ENCODE results near the gene ZNF99.
"Not testable (repeated sequence)": the region's sequence is repeated elsewhere in the genome, so short reads cannot be mapped to it uniquely, and the experiment has no call there.

ZNF99 gene

GRCh38 chr19:22807061-22807835, 23.3 kb upstream of the ZNF99 start:
- H2BK5ac ChIP-seq (ENCODE audit: low read depth, low read length, poor library complexity, severe bottlenecking): no peak overlapping the region
- no peak overlapping the region for H3K4me2 ChIP-seq (ENCODE audit: low read length, poor library complexity, severe bottlenecking)
- H2AK5ac ChIP-seq (ENCODE audit: low read length, severe bottlenecking): no peak overlapping the region
- no peak overlapping the region for H3K18ac ChIP-seq (ENCODE audit: low read depth in 1 of 2, low read length in 2 of 2)
- H2AFZ ChIP-seq (ENCODE audit: low read depth, low read length): no peak overlapping the region
- H4K8ac ChIP-seq (ENCODE audit: low read length): no peak overlapping the region
- no peak overlapping the region for H3K4ac ChIP-seq (ENCODE audit: low read depth in 1 of 2, low read length in 2 of 2)
- no peaks in the 10 kb centered on the region for H3K4me1 ChIP-seq (ENCODE audit: control insufficient read depth, insufficient read depth, low read depth, low read length)
- H2BK120ac ChIP-seq (ENCODE audit: low read depth, low read length): no peak overlapping the region
- no peaks in the 10 kb centered on the region for H3K79me1 ChIP-seq (replicated peaks; ENCODE audit: low read length, poor library complexity, severe bottlenecking)
- no peak overlapping the region for H3K23ac ChIP-seq (ENCODE audit: low read length in 2 of 2)
- H4K91ac ChIP-seq (ENCODE audit: low read length): no peak overlapping the region
- H2BK15ac ChIP-seq (ENCODE audit: low read depth, poor library complexity, severe bottlenecking): no peak overlapping the region
- no peaks in the 10 kb centered on the region for H3K27me3 ChIP-seq (ENCODE audit: control insufficient read depth in 1 of 2, insufficient read depth in 1 of 2, low read length in 2 of 2)
- no peak overlapping the region for H3K14ac ChIP-seq (ENCODE audit: low read length in 2 of 2)
- WGBS: 91% methylated on average over 69 of the region's 72 CpGs
- no peak for DNase-seq
- H3K9me3 ChIP-seq (ENCODE audit: control insufficient read depth, low read length): peaks cover 47% of the 10 kb centered on the region
- H3K4me3 ChIP-seq (ENCODE audit: insufficient read depth in 1 of 2, low read depth in 1 of 2, low read length in 2 of 2): no peak overlapping the region
- no peaks in the 10 kb centered on the region for H3K36me3 ChIP-seq (ENCODE audit: control insufficient read depth in 1 of 2, insufficient read depth in 2 of 2, low read depth in 1 of 2, low read length in 2 of 2)
- no peak overlapping the region for H3K9ac ChIP-seq (ENCODE audit: low read length)
- no peak overlapping the region for H3K27ac ChIP-seq (ENCODE audit: low read length, poor library complexity, severe bottlenecking)
- no peak overlapping the region for H2BK12ac ChIP-seq (ENCODE audit: low read length in 2 of 2)

- Histone ChIP-seq H3K9me3 (ENCODE audit: control insufficient read depth, low read length) (peaks cover 48% of the 10 kb centered on the region), H4K91ac (ENCODE audit: low read length) (no peak overlapping the region), H3K4me1 (ENCODE audit: control insufficient read depth, insufficient read depth, low read depth, low read length) (no peaks in the 10 kb centered on the region), H2BK120ac (ENCODE audit: low read depth, low read length) (no peak overlapping the region), H4K8ac (ENCODE audit: low read length) (no peak overlapping the region), H3K14ac (ENCODE audit: low read length in 2 of 2) (no peak overlapping the region), H2AFZ (ENCODE audit: low read depth, low read length) (no peak overlapping the region), H2BK15ac (ENCODE audit: low read depth, poor library complexity, severe bottlenecking) (no peak overlapping the region), H3K27me3 (ENCODE audit: control insufficient read depth in 1 of 2, insufficient read depth in 1 of 2, low read length in 2 of 2) (no peaks in the 10 kb centered on the region), H3K79me1 (replicated peaks; ENCODE audit: low read length, poor library complexity, severe bottlenecking) (no peaks in the 10 kb centered on the region), H2BK5ac (ENCODE audit: low read depth, low read length, poor library complexity, severe bottlenecking) (no peak overlapping the region), H2AK5ac (ENCODE audit: low read length, severe bottlenecking) (no peak overlapping the region), H3K27ac (ENCODE audit: low read length, poor library complexity, severe bottlenecking) (no peak overlapping the region), H3K23ac (ENCODE audit: low read length in 2 of 2) (no peak overlapping the region), H3K4me3 (ENCODE audit: insufficient read depth in 1 of 2, low read depth in 1 of 2, low read length in 2 of 2) (no peak overlapping the region), H3K18ac (ENCODE audit: low read depth in 1 of 2, low read length in 2 of 2) (no peak overlapping the region), H3K4ac (ENCODE audit: low read depth in 1 of 2, low read length in 2 of 2) (no peak overlapping the region), H2BK12ac (ENCODE audit: low read length in 2 of 2) (no peak overlapping the region), H3K4me2 (ENCODE audit: low read length, poor library complexity, severe bottlenecking) (no peak overlapping the region), H3K36me3 (ENCODE audit: control insufficient read depth in 1 of 2, insufficient read depth in 2 of 2, low read depth in 1 of 2, low read length in 2 of 2) (no peaks in the 10 kb centered on the region), H3K9ac (ENCODE audit: low read length) (no peak overlapping the region)
- 83% methylated on average over 11 of the region's 11 CpGs for WGBS
- no peak for DNase-seq
Measured at GRCh38 chr19:22806418-22806817, 22.5 kb upstream of the ZNF99 start.

GRCh38 chr19:22797040-22797439, 13.1 kb upstream of the ZNF99 start:
- H3K9ac ChIP-seq (ENCODE audit: low read length): no peak overlapping the region
- H2AK5ac ChIP-seq (ENCODE audit: low read length, severe bottlenecking): no peak overlapping the region
- no peak overlapping the region for H2BK12ac ChIP-seq (ENCODE audit: low read length in 2 of 2)
- H3K9me3 ChIP-seq (ENCODE audit: control insufficient read depth, low read length): peaks cover 53% of the 10 kb centered on the region
- H3K79me1 ChIP-seq (replicated peaks; ENCODE audit: low read length, poor library complexity, severe bottlenecking): no peaks in the 10 kb centered on the region
- no peak overlapping the region for H4K8ac ChIP-seq (ENCODE audit: low read length)
- no peak overlapping the region for H2BK5ac ChIP-seq (ENCODE audit: low read depth, low read length, poor library complexity, severe bottlenecking)
- H3K27ac ChIP-seq (ENCODE audit: low read length, poor library complexity, severe bottlenecking): no peak overlapping the region
- H3K4me1 ChIP-seq (ENCODE audit: control insufficient read depth, insufficient read depth, low read depth, low read length): no peaks in the 10 kb centered on the region
- H3K36me3 ChIP-seq (ENCODE audit: control insufficient read depth in 1 of 2, insufficient read depth in 2 of 2, low read depth in 1 of 2, low read length in 2 of 2): no peaks in the 10 kb centered on the region
- no peak overlapping the region for H3K4ac ChIP-seq (ENCODE audit: low read depth in 1 of 2, low read length in 2 of 2)
- H3K4me3 ChIP-seq (ENCODE audit: insufficient read depth in 1 of 2, low read depth in 1 of 2, low read length in 2 of 2): no peak overlapping the region
- H2BK120ac ChIP-seq (ENCODE audit: low read depth, low read length): no peak overlapping the region
- H3K4me2 ChIP-seq (ENCODE audit: low read length, poor library complexity, severe bottlenecking): no peak overlapping the region
- H3K23ac ChIP-seq (ENCODE audit: low read length in 2 of 2): no peak overlapping the region
- WGBS: 80% methylated on average over 3 of the region's 5 CpGs
- no peak overlapping the region for H2AFZ ChIP-seq (ENCODE audit: low read depth, low read length)
- H2BK15ac ChIP-seq (ENCODE audit: low read depth, poor library complexity, severe bottlenecking): no peak overlapping the region
- no peak overlapping the region for H3K18ac ChIP-seq (ENCODE audit: low read depth in 1 of 2, low read length in 2 of 2)
- no peak overlapping the region for H4K91ac ChIP-seq (ENCODE audit: low read length)
- no peaks in the 10 kb centered on the region for H3K27me3 ChIP-seq (ENCODE audit: control insufficient read depth in 1 of 2, insufficient read depth in 1 of 2, low read length in 2 of 2)
- DNase-seq: no peak
- H3K14ac ChIP-seq (ENCODE audit: low read length in 2 of 2): no peak overlapping the region

DNA sequence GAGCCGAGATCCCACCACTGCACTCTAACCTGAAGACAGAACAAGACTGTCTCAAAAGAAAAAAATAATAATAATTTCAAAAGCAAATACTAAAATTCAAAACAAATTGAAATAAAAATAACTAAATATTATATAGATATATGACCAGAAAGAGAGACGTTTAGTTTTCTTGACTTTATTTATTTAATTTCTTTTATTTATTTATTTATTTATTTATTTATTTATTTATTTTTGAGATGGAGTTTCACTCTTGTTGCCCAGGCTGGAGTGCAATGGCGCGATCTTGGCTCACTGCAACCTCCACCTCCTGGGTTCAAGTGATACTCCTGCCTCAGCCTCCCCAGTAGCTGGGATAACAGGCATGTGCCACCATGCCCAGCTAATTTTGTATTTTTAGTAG, 8.9 kb upstream of the ZNF99 start:
- not testable (repeated sequence) for H3K79me1 ChIP-seq (replicated peaks; ENCODE audit: low read length, poor library complexity, severe bottlenecking); H4K8ac ChIP-seq (ENCODE audit: low read length); H2BK15ac ChIP-seq (ENCODE audit: low read depth, poor library complexity, severe bottlenecking); H2AFZ ChIP-seq (ENCODE audit: low read depth, low read length); H3K9ac ChIP-seq (ENCODE audit: low read length); H3K23ac ChIP-seq (ENCODE audit: low read length in 2 of 2); H2BK12ac ChIP-seq (ENCODE audit: low read length in 2 of 2); H3K27me3 ChIP-seq (ENCODE audit: control insufficient read depth in 1 of 2, insufficient read depth in 1 of 2, low read length in 2 of 2); H3K4me1 ChIP-seq (ENCODE audit: control insufficient read depth, insufficient read depth, low read depth, low read length); H3K27ac ChIP-seq (ENCODE audit: low read length, poor library complexity, severe bottlenecking); H3K14ac ChIP-seq (ENCODE audit: low read length in 2 of 2); H3K18ac ChIP-seq (ENCODE audit: low read depth in 1 of 2, low read length in 2 of 2); H4K91ac ChIP-seq (ENCODE audit: low read length); DNase-seq; H2BK5ac ChIP-seq (ENCODE audit: low read depth, low read length, poor library complexity, severe bottlenecking); H2BK120ac ChIP-seq (ENCODE audit: low read depth, low read length); H2AK5ac ChIP-seq (ENCODE audit: low read length, severe bottlenecking); H3K36me3 ChIP-seq (ENCODE audit: control insufficient read depth in 1 of 2, insufficient read depth in 2 of 2, low read depth in 1 of 2, low read length in 2 of 2); H3K4ac ChIP-seq (ENCODE audit: low read depth in 1 of 2, low read length in 2 of 2); H3K4me3 ChIP-seq (ENCODE audit: insufficient read depth in 1 of 2, low read depth in 1 of 2, low read length in 2 of 2); H3K4me2 ChIP-seq (ENCODE audit: low read length, poor library complexity, severe bottlenecking)
- peaks cover 60% of the 10 kb centered on the region for H3K9me3 ChIP-seq (ENCODE audit: control insufficient read depth, low read length)
- no CpG with 5 or more reads among the region's 4 CpGs for WGBS

All from mesenchymal stem cell (in vitro differentiated cells and primary cell).